Cerebellar cortex (tissue), 1 donor: ENCODE results near the gene HCAR2.
"Not testable (repeated sequence)": the region's sequence is repeated elsewhere in the genome, so short reads cannot be mapped to it uniquely, and the experiment has no call there.

Source experiments
- DNase-seq: peaks from one replicate; pipeline ENCODE4 v3.0.0-alpha.2; 2015; ENCODE audit warnings: low spot score

HCAR2 gene

DNA sequence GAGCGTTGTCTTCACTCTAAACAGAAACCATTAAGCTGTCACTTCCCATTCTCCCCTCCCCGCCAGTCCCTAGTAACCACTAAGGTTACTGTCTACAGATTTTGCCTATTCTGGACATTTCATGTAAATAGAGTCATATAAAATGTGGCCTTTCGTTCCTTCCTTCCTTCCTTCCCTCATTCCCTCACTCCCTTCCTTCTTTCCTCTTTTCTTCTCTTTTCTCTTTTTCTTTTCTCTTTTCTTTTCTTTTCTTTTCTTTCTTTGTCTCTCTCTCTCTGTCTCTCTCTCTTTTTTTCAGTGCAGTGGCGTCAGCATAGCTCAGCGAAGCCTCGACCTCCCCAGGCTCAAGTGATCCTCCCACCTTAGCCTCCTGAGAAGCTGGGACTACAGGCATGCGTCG is 37.8 kb downstream of the HCAR2 start:
- DNase-seq = no peak

DNA sequence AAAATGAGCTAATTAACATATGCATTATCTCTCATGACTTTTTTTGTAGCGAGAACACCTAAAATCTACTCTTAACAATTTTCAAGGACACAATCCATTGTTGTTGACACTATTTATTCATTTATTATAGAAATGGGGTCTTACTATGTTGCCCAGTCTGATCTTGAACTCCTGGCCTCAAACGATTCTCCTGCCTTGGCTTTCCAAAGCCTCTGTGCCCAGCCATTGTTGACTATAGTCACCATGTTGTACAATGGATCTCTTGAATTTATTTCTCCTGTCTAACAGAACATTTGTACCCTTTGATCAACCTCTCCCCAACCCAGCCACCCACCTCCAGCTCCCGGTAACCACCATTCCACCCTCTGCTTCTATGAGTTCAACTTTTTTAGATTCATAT is 41.2 kb downstream of the HCAR2 start:
- DNase-seq = no peak

DNA sequence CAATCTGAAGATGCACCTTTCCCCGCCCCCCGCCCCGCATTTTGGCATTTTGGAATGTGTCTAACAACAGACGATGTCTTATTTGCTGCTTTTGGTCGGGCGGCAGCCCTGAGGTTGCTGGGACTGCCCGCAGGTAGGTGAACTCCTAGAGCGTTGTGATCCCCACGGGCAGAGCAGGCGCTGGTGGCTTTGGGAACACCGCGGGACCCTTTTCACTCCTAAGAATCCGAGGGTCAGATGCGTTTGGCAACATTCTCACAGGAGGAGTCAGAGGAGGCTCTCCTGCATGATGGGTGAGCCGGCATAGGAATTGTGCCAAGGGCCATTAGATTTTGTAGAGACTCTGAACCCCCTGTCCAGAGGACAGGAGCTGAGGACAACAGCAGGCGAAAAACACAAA is 41.9 kb downstream of the HCAR2 start:
- no peak for DNase-seq

DNA sequence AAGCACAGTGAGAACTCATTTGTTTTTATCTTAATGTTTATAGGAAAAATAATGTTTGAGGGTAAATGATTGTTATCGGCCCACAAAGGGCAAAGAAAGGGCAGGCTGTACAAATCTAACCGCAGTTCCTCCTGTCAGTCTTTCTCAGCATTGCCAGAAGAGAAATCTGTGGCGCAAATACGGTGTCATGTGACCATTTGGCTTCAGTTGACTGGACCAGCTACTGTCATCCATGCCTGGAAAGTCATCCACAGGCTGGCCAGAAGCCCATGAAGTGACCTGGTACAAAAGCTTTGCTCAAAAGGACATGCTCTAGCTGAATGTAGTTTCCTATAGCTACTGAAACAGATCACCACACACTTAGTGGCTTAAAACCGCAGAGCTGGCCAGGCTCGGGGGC is 43.6 kb downstream of the HCAR2 start:
- no peak for DNase-seq

DNA sequence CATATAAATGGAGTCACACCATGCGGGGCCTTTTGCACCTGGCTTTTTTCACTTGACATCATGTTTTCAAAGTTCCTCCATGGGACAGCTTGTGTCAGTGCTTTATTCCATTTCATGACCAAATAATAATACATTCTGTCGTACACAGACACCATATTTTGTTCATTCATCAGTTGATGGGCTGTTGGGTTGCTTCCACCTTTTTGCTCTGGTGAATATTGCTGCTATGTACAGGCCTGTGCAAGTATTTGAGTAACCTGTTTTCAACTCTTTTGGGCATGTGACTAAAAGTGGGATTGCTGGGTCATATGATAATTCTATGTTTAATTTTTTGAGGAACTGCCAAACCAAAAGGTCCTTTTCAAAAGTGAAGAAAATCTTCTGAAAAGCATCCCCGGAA is 46.9 kb downstream of the HCAR2 start:
- DNase-seq = no peak

DNA sequence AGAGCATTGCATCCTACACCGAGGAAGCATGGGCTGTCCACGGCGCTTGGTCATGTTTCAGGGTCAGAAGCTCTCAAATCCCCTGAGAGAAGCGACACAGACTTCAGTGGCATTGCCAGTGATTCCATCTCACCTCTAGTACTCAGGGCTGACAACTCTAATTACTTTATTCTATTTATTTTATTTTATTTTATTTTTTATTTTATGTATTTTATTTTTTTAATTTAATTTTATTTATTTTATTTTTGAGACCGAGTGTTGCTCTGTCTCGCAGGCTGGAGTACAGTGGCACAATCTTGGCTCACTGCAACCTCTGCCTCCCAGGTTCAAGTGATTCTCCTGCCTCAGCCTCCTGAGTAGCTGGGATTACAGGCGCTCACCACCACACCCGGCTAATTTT is 49.9 kb downstream of the HCAR2 start:
- DNase-seq = not testable (repeated sequence)

DNA sequence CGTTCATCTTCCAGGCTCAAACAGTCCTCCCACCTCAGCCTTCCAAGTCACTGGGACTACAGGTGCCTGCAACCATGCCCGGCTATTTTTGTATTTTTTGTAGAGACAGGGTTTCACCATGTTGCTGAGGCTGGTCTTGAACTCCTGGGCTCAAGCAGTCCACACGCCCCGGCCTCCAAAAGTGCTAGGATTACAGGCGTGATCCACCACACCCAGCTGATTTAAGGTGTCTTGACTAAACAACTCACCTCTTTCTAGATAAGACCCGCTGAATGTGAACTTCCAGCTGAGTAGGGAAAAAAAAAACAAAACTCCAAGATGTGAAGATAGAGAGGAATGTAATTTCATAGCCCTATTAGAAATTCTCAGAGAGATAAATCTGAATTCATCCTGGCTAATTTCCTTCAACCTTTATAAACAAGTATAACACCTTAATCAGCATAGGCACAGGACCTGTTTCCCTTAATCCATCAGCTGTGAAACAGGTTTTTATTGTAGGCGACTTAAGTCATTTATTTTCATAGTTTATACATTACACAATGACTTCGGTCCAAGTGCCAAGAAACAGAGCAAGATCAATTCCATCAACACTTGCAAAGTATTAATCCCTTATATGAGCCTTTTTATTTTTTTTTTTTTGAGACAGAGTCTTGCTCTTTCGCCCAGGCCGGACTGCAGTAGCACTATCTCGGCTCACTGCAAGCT is 51.5 kb downstream of the HCAR2 start:
- DNase-seq = no peak
